Activated gamma-delta T cell (primary cell): ENCODE data around the gene TRIM61.
A peak's percentile ranks its signal among the peaks of the same experiment; 100 is the strongest.
"Not testable (repeated sequence)": the region's sequence is repeated elsewhere in the genome, so short reads cannot be mapped to it uniquely, and the experiment has no call there.

Experiments used
- DNase-seq: peaks from one replicate; lab custom pipeline; 2025; lab: John Stamatoyannopoulos, UW
- total RNA-seq, 2 donors: gene quantifications; one replicate each; lab custom pipeline; 2026; lab: John Stamatoyannopoulos, UW

The TRIM61 gene
- total RNA-seq: 2.4 to 4.4 reads per million in 2 donors

DNA sequence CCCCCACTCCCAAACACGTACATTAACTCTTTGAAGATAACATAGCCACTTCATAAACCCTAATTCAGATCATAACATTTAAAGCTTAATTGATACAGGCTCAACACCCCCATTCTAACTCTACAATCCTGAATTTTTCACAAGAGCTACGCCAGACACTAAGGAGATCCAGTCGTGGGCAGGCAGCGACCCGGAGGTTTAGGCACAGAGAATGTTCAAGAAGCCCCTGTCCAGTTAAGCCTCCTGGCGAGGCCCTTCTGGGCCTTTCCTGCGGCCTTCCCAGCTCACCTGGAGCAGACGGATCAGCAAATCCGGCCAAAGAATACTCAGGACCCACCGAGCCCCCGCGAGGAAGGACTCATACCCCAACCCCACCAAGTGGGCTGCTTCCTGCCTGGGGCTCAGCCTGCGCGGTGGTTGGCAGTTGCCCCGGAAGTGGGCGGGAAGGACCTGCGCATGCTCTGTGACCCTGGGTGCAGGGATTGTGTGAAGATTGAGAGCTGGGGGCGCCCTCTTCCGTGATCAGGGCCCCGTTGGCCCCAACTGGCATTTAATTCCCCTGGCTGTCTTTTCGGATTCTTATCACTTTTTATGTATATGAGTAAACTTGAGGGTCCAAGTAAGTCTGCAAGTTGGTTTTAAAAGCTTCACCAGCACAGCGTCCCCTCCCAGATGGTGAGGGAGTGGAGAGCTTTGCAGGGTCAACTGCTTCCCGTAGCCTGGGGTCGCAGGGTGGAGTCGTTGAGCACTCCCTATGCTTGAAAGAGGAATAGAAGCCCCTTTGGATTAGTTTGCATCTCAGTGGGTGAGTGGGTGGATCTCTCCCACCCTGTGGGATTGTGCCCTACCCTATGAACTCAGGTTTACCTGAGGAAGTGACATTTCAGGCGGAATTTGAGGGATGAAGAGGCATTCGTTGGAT, at the start of gene TRIM61:
Gene TRIM61, minus strand, starts transcription at position 415 of the 922 bp plus-strand sequence. CDS start 7,655 bp downstream, outside the sequence.
- DNase-seq: peak; percentile 15

DNA sequence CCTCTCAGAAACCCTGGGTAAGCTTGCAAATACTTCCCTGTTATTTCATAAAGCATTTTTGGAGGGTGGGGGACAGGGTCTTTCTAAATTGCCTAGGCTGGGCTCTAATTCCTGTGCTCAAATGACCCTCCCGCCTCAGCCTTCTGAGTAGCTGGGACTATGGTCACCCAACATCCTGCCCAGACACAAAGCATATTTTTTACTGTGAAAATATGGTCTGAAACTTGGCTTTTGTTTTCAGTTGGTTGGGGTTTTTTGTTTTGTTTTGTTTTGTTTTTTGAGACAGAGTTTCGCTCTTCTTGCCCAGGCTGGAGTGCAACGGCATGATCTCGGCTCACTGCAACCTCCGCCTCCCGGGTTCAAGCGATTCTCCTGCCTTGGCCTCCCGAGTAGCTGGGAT, 48.3 kb upstream of the TRIM61 start:
- DNase-seq: not testable (repeated sequence)

DNA sequence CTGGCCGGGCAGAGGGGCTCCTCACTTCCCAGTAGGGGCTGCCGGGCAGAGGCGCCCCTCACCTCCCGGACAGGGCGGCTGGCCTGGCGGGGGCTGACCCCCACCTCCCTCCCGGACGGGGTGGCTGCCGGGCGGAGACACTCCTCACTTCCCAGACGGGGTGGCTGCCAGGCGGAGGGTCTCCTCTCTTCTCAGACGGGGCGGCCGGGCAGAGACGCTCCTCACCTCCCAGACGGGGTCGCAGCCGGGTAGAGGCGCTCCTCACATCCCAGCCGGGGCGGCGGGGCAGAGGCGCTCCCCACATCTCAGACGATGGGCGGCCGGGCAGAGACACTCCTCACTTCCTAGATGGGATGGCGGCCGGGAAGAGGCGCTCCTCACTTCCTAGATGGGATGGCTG, 42.5 kb upstream of the TRIM61 start:
- not testable (repeated sequence) for DNase-seq

DNA sequence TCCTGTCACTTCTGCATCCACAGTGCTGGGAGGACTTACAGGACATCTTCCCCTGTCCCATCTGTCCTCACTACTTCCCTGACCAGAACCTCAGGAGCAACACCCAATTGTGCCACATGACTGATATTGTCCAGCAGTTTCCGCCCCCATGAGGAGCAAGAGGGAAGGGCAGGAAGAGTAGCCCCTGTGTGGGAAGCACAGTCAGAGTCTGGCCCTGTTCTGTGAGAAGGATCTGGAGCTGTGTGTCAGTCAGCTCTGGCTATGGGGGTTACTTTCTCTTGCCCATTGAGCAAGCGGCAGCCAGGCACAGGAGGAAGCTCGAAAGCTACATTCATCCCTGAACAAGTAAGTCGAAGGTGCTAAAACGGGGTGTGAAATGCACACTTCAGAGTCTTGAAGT, 39.5 kb upstream of the TRIM61 start:
- DNase-seq: no peak

DNA sequence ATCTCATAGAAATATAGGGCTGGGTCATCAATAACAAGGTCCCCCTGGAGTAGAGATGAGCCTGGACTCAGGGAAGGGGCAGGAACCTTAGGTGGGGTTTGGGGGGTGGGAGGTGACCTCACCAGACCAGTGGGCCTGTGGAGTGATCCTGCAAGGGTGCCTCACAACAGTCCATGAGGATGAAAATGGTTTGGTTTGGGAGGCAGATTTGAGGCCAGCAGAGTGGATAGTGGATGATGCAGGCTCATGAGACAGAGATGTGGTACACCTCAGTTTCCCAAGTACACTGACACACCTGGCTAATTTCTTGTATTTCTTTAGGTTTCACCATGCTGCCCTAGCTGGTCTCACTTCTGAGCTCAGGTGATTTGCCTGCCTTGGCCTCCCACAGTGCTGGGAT, 36.2 kb upstream of the TRIM61 start:
- no peak for DNase-seq

DNA sequence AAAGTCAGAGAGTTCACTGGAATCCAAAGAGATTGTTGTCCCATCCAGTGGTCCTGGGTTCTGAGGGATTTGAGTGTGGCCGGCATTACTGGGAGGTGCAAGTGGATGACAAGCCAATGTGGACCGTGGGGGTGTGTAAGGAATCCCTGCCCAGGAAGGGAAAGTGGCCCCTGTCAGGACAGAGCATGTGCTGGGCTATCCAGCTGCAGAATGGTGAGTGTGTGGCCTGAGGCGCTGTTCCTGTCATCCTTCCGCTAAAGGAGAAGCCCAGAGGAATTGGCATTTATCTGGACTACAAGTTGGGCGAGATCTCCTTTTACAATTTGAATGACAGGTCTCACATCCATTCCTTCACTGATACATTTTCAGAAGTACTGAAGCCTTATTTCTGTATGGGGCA, 33.9 kb upstream of the TRIM61 start:
- DNase-seq: no peak

DNA sequence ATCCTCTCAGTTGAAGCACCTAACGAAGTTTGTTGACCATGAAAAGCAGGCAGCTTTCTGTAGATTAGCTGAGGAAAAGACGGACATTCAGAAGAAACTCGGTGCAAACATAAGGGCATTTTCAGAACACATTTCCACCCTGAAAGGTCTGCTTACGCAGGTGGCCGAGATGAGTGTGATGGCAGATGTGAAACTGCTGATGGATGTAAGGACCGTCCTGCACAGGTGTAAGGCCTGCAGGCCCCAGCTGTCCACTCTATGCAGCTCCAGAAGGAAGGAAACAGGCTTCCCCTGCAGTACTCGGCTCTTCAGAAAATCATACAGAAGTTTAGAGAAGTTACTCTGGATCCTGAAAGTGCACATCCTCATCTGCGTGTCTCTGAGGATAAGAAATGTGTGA, 33.5 kb upstream of the TRIM61 start:
- no peak for DNase-seq

DNA sequence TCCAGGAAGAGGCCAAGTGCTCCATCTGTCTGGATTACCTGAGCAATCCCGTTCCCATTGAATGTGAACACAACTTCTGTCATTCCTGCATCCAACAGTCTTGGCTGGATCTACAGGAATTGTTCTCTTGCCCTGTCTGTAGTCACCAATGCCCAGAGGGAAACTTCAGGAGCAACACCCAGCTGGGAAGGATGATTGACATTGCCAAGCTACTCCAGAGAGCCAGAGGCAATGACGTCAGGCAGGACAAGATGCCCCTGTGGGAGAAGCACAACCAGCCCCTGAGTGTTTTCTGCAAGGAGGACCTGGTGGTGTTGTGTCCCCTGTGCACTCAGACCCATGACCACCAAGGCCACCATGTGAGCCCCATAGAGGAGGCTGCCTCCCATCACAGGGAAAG, 33.0 kb upstream of the TRIM61 start:
- DNase-seq: no peak

DNA sequence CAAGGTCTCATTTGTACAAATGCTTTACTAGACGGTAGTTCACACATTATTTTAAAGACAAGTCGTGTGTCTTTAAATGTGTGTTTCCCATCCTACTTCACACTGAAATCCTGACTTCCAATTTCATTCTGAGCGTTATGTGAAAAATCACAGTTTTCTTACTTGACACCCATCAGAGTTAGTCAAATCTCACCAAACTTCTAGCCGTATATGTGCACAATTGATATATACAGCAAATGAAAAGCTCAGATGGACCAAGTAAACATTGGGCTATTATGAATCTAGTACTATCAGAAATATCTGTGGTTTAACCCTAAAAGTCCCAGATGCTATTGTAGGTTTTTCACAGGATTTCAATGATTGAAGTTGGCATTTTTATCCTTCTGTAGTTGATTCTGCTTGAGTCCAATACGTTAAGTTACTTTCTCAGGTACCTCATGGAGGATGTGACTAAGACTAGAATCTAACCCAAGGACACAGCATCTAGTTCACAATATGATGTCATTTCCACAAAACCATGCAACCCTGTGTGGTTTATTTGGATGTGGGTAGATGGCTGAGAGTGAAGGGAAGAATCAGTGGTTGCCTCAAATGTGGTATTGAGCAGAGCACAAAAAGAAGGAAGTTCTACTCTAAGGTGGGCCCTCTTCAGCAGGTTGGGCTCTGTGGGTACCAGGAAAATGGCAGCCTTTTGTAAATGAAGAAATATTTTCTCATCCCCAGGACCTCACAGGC, 32.2 kb upstream of the TRIM61 start:
- DNase-seq: no peak

DNA sequence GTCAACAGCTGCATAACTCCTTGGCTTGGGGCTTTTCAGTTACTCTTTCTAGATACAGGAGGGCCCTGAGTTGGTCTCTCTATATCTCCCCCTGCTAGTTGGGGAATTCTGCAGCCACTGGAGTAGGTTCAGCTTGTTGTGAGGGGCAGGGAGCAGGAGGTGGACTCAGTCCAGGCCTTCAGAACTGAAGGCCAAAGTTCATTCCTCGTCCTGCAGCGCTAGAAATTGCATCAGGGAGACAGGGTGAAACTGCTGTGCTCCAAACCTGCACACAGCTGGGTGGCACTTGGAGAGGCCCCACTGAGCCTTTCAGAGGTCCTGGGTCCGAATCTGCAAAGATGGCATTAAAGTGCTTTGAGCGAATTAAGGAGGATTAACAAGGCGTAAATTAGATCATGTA, 29.4 kb upstream of the TRIM61 start:
- no peak for DNase-seq

DNA sequence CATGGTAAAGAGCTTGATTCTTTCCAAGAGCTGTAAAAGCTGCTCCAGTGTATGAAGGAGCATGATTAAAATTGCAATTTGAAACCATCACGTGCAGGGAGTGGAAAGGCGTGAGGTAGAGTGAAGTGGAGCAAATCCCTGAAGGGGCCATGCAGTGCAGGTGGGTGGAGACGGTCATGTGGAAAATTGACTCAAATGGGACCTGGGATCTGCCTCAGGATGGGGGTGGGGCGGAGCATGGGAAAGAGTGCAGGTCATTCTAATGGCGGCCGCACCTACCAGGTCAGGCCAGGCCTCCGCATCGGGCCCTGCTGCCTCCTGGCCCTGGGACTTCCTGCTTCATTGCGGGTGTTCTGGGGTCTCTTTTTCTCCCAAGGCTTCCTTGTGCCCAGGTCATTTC, 29.0 kb upstream of the TRIM61 start:
- DNase-seq: no peak

DNA sequence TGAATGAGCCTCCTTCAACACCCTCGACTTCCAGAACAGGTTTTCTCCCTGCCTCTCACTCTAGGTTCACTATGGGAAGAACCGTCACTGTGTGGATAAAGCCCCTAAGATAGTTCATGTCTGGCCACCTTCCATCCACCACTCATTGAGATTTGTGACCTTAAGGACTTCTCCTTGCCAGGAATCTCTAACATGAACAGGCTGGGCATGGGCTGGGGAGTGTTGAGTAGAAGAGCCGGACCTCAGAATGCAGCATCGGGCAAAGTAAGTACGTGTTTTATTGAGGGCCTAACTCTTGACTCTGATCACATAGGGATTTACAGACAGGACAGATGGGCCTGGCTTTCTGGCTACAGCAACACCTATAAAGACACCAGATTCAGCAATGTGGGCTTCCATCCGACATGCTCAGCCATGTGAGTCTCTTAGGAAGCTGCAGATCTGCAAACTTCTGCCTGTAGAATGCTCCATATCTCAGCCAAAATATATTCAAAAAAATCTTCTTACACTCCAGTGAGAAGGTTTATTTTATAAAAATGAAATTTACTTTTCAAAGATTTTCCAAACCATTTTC, 28.0 kb upstream of the TRIM61 start:
- DNase-seq: no peak

DNA sequence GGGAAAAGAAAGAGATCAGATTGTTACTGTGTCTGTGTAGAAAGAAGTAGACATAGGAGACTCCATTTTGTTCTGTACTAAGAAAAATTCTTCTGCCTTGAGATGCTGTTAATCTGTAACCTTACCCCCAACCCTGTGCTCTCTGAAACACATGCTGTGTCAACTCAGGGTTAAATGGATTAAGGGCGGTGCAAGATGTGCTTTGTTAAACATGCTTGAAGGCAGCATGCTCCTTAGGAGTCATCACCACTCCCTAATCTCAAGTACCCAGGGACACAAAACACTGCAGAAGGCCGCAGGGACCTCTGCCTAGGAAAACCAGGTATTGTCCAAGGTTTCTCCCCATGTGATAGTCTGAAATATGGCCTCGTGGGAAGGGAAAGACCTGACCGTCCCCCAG, 24.5 kb upstream of the TRIM61 start:
- not testable (repeated sequence) for DNase-seq

DNA sequence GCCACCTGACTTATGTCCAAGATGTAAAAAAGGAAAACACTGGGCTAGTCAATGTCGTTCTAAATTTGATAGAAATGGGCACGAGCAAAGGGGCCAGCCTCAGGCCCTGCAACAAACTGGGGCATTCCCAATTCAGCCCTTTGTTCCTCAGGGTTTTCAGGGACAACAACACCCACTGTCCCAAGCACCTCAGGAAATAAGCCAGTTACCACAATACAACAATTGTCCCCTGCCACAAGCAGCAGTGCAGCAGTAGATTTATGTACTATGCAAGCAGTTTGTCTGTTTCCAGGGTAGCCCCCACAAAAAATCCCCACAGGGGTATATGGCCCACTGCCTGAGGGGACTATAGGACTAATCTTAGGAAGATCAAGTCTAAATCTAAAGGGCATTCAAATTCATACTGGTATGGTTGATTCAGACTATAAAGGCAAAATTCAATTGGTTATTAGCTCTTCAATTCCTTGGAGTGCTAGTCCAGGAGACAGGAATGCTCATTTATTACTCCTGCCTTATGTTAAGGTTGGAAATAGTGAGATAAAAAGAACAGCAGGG, 21.1 kb upstream of the TRIM61 start:
- DNase-seq: not testable (repeated sequence)

DNA sequence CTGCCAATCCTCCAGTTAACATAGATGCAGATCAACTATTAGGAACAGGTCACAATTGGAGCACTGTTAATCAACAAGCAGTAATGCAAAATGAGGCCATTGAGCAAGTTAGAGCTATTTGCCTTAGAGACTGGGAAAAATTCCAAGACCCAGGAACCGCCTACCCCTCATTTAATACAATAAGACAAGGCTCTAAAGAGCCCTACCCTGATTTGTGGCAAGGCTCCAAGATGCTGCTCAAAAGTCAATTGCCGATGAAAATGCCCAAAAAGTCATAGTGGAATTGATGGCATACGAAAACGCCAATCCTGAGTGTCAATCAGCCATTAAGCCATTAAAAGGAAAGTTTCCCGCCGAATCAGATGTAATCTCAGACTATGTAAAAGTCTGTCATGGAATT, 20.5 kb upstream of the TRIM61 start:
- no peak for DNase-seq

DNA sequence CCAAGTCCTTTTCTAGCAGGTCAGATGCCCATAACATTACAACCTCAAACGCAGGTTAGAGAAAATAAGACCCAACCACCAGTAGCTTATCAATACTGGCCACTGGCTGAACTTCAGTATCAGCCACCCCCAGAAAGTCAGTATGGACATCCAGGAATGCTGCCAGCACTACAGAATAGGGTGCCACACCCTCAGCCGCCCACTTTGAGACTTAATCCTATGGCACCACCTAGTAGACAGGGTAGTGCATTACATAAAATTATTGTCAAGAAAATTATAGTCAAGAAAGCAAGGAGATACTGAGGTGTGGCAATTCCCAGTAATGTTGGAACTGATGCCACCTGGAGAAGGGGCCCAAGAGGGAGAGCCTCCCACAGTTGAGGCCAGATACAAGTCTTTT, 19.9 kb upstream of the TRIM61 start:
- no peak for DNase-seq

DNA sequence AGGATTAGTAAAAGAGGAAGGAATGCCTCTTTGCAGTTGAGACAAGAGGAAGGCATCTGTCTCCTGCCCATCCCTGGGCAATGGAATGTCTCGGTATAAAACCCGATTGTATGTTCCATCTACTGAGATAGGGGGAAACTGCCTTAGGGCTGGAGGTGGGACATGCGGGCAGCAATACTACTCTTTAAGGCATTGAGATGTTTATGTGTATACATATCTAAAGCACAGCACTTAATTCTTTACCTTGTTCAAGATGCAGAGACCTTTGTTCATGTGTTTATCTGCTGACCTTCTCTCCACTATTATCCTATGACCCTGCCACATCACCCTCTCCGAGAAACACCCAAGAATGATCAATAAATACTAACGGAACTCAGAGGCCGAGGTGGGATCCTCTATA, 18.7 kb upstream of the TRIM61 start:
- DNase-seq: not testable (repeated sequence)

DNA sequence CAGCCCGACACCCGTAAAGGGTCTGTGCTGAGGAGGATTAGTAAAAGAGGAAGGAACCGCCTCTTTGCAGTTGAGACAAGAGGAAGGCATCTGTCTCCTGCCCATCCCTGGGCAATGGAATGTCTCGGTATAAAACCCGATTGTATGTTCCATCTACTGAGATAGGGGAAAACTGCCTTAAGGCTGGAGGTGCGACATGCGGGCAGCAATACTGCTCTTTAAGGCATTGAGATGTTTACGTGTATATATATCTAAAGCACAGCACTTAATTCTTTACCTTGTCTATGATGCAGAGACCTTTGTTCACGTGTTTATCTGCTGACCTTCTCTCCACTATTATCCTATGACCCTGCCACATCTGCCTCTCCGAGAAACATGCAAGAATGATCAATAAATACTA, 13.3 kb upstream of the TRIM61 start:
- not testable (repeated sequence) for DNase-seq

DNA sequence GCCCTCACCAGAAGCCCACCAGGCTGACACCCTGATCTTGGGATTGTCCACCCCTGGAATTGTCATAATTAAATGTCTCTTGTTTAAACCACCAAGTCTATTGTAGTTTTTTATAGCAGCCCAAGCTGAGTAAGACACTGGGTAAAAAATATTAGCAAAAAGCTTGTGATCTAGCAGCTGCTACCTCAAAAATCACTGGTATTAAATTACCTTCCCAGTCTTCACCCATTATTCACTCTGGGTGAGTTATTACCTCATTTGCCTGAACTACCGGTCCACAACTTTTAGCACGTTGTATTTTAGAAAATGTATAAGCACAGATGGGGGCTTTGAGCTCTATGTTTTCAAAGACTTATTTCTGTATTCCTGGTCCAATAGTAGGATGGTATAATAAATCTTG, 12.0 kb upstream of the TRIM61 start:
- no peak for DNase-seq

DNA sequence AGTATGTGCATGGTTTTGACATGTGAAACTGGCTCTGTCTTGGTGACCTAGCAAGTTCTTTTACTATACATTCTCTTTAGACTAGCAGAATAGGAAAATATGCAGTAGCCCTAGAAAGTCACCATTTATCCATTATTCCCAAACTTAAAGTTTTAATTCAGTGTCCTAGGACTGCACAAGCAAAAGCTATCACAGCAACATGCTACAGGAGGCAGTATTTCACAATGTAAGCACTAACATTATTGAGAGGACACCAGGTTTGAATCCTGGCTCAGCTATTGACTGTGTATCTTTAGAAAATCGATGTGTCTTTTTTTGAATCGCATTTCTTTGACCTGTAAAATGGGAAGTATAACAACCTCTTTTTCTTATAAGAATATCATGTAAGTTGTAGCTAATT, 5.5 kb downstream of the TRIM61 start:
- DNase-seq: not testable (repeated sequence)

DNA sequence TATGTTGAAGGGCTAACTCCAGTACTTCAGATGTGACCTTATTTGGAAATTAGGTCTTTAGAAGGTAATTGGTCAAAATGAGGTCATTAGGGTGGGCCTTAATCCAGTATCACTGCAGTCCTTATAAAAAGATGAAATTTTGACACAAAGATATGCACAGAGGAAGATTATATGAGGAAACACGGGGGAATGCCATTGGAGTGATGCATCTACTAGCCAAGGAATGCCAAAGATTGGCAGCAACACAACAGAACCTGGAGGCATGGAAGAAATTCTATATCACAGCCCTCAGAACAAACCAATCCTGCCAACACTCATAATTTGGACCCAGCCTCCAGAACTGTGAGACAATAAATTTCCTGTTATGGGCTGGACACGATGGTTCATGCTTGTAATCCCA, 17.6 kb downstream of the TRIM61 start:
- DNase-seq: no peak

DNA sequence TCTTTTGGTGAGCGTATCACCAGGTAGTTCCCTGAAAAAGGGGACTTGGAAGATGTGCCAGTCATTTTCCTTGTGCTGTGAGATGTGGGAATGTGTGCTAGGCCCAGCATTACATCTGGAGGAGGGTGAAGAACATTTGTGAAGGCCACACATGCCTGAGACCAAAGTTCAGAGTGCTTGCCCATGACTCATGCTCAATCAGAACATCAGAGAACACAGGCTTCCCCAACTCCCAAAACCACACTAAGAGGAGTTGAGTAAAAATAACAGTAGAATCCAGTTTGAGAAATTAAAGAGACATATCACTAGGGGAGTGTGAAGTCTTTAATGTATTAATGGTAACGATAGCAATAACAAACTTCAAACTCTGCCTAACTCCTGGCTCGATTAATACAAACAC, 18.0 kb downstream of the TRIM61 start:
- DNase-seq: not testable (repeated sequence)
